ENCODE data around the gene EPHA1.

- TF ChIP-seq EZH2phosphoT487 (IDR thresholded peaks at IDR 0.05; ENCODE audit: low read length) (no peak), CTCF (IDR thresholded peaks at IDR 0.05; ENCODE audit: low read length) (no peak)
These were observed 13.2 kb downstream of the EPHA1 start for GRCh38 chr7:143395187-143396149.
